ENCODE data around the gene HNRNPK. TPM values are rescaled to one million over a fixed set of nuclear protein-coding genes. Genes with fewer than 3 reads are reported as not detected.

Gene HNRNPK
- total RNA-seq, 2 experiments from 2014 or later, result 656 to 688 TPM

- H3K36me3 Mint-ChIP-seq (ENCODE audit: low read depth), result peaks cover 3% of the 10 kb centered on the region
- peaks cover 4% of the 10 kb centered on the region for H3K4me1 Mint-ChIP-seq (ENCODE audit: low read depth)
- no peaks in the 10 kb centered on the region for H3K27me3 ChIP-seq (ENCODE audit: control insufficient read depth in 1 of 2, insufficient read depth in 2 of 2, low read length in 2 of 2)
- H3K4me3 ChIP-seq (ENCODE audit: low read length), result no peak overlapping the region
- H3K27me3 Mint-ChIP-seq, result no peaks in the 10 kb centered on the region
- no peak overlapping the region for H3K27ac Mint-ChIP-seq
- CTCF ChIA-PET, result no interaction called here
- no peak for TF ChIP-seq CTCF (IDR thresholded peaks at IDR 0.05)
- DNase-seq, result no peak
- no peak overlapping the region for H3K4me3 Mint-ChIP-seq
- no peak for ATAC-seq (ENCODE audit: poor library complexity)
- H3K9me3 Mint-ChIP-seq, result no peaks in the 10 kb centered on the region
- POLR2A ChIA-PET, result no interaction called here
- no peaks in the 10 kb centered on the region for H3K4me1 ChIP-seq (ENCODE audit: insufficient read depth, low read length)
- intact Hi-C loops (cut with DNase I, micrococcal nuclease), result no loop called here
- no peaks in the 10 kb centered on the region for H3K9me3 ChIP-seq (ENCODE audit: control insufficient read depth in 1 of 2, insufficient read depth in 1 of 2, low read length in 2 of 2)
- no peaks in the 10 kb centered on the region for H3K36me3 ChIP-seq (ENCODE audit: insufficient read depth, low read length)
- no peak overlapping the region for H3K27ac ChIP-seq (ENCODE audit: low read depth in 1 of 2, low read length in 2 of 2)
Measured at GRCh38 chr9:83996126-83996525, 16.1 kb upstream of the HNRNPK start.

GRCh38 chr9:83992901-83993300, 12.9 kb upstream of the HNRNPK start:
- peaks cover 14% of the 10 kb centered on the region for H3K36me3 Mint-ChIP-seq (ENCODE audit: low read depth)

GRCh38 chr9:83992407-83992806, 12.4 kb upstream of the HNRNPK start:
- Histone ChIP-seq H3K4me1 (ENCODE audit: insufficient read depth, low read length) (peaks cover 4% of the 10 kb centered on the region), H3K4me3 (ENCODE audit: low read length) (no peak overlapping the region), H3K27ac (ENCODE audit: low read depth in 1 of 2, low read length in 2 of 2) (no peak overlapping the region), H3K36me3 (ENCODE audit: insufficient read depth, low read length) (peaks cover 2% of the 10 kb centered on the region), H3K27me3 (ENCODE audit: control insufficient read depth in 1 of 2, insufficient read depth in 2 of 2, low read length in 2 of 2) (no peaks in the 10 kb centered on the region), H3K9me3 (ENCODE audit: control insufficient read depth in 1 of 2, insufficient read depth in 1 of 2, low read length in 2 of 2) (no peaks in the 10 kb centered on the region)
- Mint-ChIP-seq H3K27me3 (no peaks in the 10 kb centered on the region), H3K27ac (no peak overlapping the region), H3K4me3 (no peak overlapping the region), H3K4me1 (ENCODE audit: low read depth) (no peaks in the 10 kb centered on the region), H3K9me3 (no peaks in the 10 kb centered on the region), H3K36me3 (ENCODE audit: low read depth) (peaks cover 14% of the 10 kb centered on the region)
- POLR2A ChIA-PET, result interaction anchor here (1.2 kb wide), 1 partner anchor 11 kb away, joined by 3 read pairs; no protein-coding TSS in a partner anchor
- DNase-seq (no peak), ATAC-seq (ENCODE audit: poor library complexity) (no peak)
- intact Hi-C loops (cut with DNase I, micrococcal nuclease), result no loop called here
- CTCF ChIA-PET, result no interaction called here
- TF ChIP-seq CTCF (IDR thresholded peaks at IDR 0.05), result no peak

More at GRCh38 chr9:83992901-83993300, 12.9 kb upstream of the HNRNPK start:
- Mint-ChIP-seq H3K4me3 (no peak overlapping the region), H3K27ac (no peak overlapping the region), H3K27me3 (no peaks in the 10 kb centered on the region), H3K4me1 (ENCODE audit: low read depth) (no peaks in the 10 kb centered on the region), H3K9me3 (no peaks in the 10 kb centered on the region)
- Histone ChIP-seq H3K4me3 (ENCODE audit: low read length) (no peak overlapping the region), H3K27me3 (ENCODE audit: control insufficient read depth in 1 of 2, insufficient read depth in 2 of 2, low read length in 2 of 2) (no peaks in the 10 kb centered on the region), H3K9me3 (ENCODE audit: control insufficient read depth in 1 of 2, insufficient read depth in 1 of 2, low read length in 2 of 2) (no peaks in the 10 kb centered on the region), H3K27ac (ENCODE audit: low read depth in 1 of 2, low read length in 2 of 2) (no peak overlapping the region), H3K36me3 (ENCODE audit: insufficient read depth, low read length) (peaks cover 2% of the 10 kb centered on the region), H3K4me1 (ENCODE audit: insufficient read depth, low read length) (peaks cover 3% of the 10 kb centered on the region)
- POLR2A ChIA-PET, result interaction anchor here (1.2 kb wide), 1 partner anchor 12 kb away, joined by 3 read pairs; no protein-coding TSS in a partner anchor
- CTCF ChIA-PET, result no interaction called here
- no peak for ATAC-seq (ENCODE audit: poor library complexity)
- DNase-seq, result no peak
- TF ChIP-seq CTCF (IDR thresholded peaks at IDR 0.05), result no peak
- intact Hi-C loops (cut with DNase I, micrococcal nuclease), result no loop called here

All from CD4-positive, alpha-beta T cell (primary cell).